K562 (cell line): ENCODE measurements around the gene FRMPD2. TPM values are rescaled to one million over a fixed set of nuclear protein-coding genes. Genes with fewer than 3 reads are reported as not detected.

ENCODE experiments used
- ATAC-seq: fragments of 200-7000 bp; cut with Tn5 transposase; 3 replicates; pipeline ENCODE4 v1.9.1; 2020; ENCODE audit warnings: moderate library complexity
- BruUV-seq: library from RNA; stranded (reverse); fragments of 400-500 nt; replicated peaks from 2 replicates; lab custom pipeline; 2021; lab: Mats Ljungman, UMichigan
- CTCF ChIA-PET: fragments of 300-600 bp; formaldehyde crosslinking; extraction: SDS; loops from one replicate; lab custom pipeline; 2021; ENCODE audit warnings: low intra/inter-chr PET ratio; lab: Yijun Ruan, JAX
- POLR2A ChIA-PET: fragments of 300-600, 350-650 bp; sonication (Branson Sonifier 250); formaldehyde crosslinking; extraction: SDS; loops from one replicate; lab custom pipeline; 2021; ENCODE audit warnings: antibody characterized with exemption, inconsistent platforms; lab: Yijun Ruan, JAX
- DNase-seq, 4 experiments: peaks; one replicate each; pipeline versions ENCODE4 v3.0.0 to v3.0.0-alpha.2; 2011 to 2018; ENCODE audit warnings: low spot score in 3 of 4, mixed read lengths in 3 of 4; ENCODE audit errors: extremely low read depth in 1 of 4
- FAIRE-seq: peaks from 2 replicates; lab custom pipeline; 2011; peaks lifted over from hg19 to GRCh38; lab: Jason Lieb, UNC
- H2AFZ ChIP-seq: 2 replicates; pipeline ENCODE4 v1.6.0; 2011; ENCODE audit warnings: low read depth, low read length, control low read depth, inconsistent platforms
- H3K27ac ChIP-seq: fragments of 200-600 bp; 3 replicates; pipeline ENCODE4 v1.8.0; 2011; ENCODE audit warnings: low read depth, mild to moderate bottlenecking, control low read depth, inconsistent platforms, low read length, moderate library complexity, mixed read lengths; ENCODE audit errors: extremely low read depth
- H3K27me3 ChIP-seq, 2 experiments: fragments of 300-600 bp in 1 of 2; 2 replicates in 1 of 2; 3 replicates in 1 of 2; pipeline versions ENCODE4 v1.6.0 to v1.8.0; 2011; ENCODE audit warnings: inconsistent platforms in 2 of 2, low read length in 2 of 2, mild to moderate bottlenecking in 1 of 2, mixed read lengths in 1 of 2, moderate library complexity in 1 of 2; ENCODE audit not compliant: control insufficient read depth in 2 of 2, insufficient read depth in 2 of 2
- H3K36me3 ChIP-seq: fragments of 300-600 bp; 3 replicates; pipeline ENCODE4 v1.8.0; 2011; ENCODE audit warnings: mild to moderate bottlenecking, low read length, inconsistent platforms; ENCODE audit not compliant: control insufficient read depth, insufficient read depth
- H3K4me1 ChIP-seq, 2 experiments: fragments of 200-600 bp in 1 of 2; replicated peaks in 1 of 2; 2 replicates in 1 of 2; 3 replicates in 1 of 2; pipeline versions ENCODE4 v1.5.1 to v1.8.0; 2011; ENCODE audit warnings: inconsistent platforms in 2 of 2, low read length in 2 of 2, mild to moderate bottlenecking in 1 of 2, mixed read lengths in 1 of 2, moderate library complexity in 1 of 2; ENCODE audit not compliant: control insufficient read depth in 2 of 2, insufficient read depth in 2 of 2
- H3K4me2 ChIP-seq: 2 replicates; pipeline ENCODE4 v1.6.1; 2011; ENCODE audit warnings: low read length, control low read depth, inconsistent platforms, mixed read lengths; ENCODE audit not compliant: insufficient read depth
- H3K4me3 ChIP-seq: fragments of 200-600 bp; sonication (generic), shearing (Covaris generic); 2 replicates; pipeline ENCODE4 v1.5.1; 2016; ENCODE audit warnings: control low read depth, inconsistent platforms
- H3K79me2 ChIP-seq: fragments of 200-600 bp; 3 replicates; pipeline ENCODE4 v1.8.0; 2011; ENCODE audit warnings: low read length, inconsistent platforms; ENCODE audit not compliant: control insufficient read depth, insufficient read depth
- H3K9ac ChIP-seq, 2 experiments: 2 replicates each; pipeline versions ENCODE4 v1.6.0 to v1.6.1; 2011; ENCODE audit warnings: low read depth in 2 of 2, low read length in 2 of 2, control low read depth in 1 of 2, inconsistent platforms in 1 of 2, mild to moderate bottlenecking in 1 of 2, mixed read lengths in 1 of 2; ENCODE audit not compliant: insufficient read depth in 1 of 2
- H3K9me1 ChIP-seq: one replicate; pipeline ENCODE4 v1.6.0; 2011; ENCODE audit warnings: inconsistent platforms, mild to moderate bottlenecking, low read length, moderate library complexity; ENCODE audit not compliant: control insufficient read depth, insufficient read depth
- H3K9me3 ChIP-seq: replicated peaks from 2 replicates; pipeline ENCODE4 v1.5.1; 2011; ENCODE audit warnings: low read depth, low read length, inconsistent platforms; ENCODE audit not compliant: control insufficient read depth, insufficient read depth
- H4K20me1 ChIP-seq: replicated peaks from 2 replicates; pipeline ENCODE4 v1.6.1; 2011; ENCODE audit warnings: low read length, inconsistent platforms, mixed read lengths; ENCODE audit not compliant: control insufficient read depth, insufficient read depth
- BACH1 ChIP-seq: fragments of 200-800 bp; sonication (Bioruptor generic); IDR thresholded peaks from 2 replicates; pipeline ENCODE4 v1.6.1; 2016; ENCODE audit warnings: missing genetic modification characterization, missing compliant biosample characterization
- BRF1 ChIP-seq: IDR thresholded peaks from 3 replicates; pipeline ENCODE4 v1.6.1; 2011; ENCODE audit warnings: borderline replicate concordance, mild to moderate bottlenecking; ENCODE audit not compliant: insufficient read length; ENCODE audit errors: extremely low read depth
- CREB5 ChIP-seq: fragments of 250-450 bp; sonication (Bioruptor Pico); IDR thresholded peaks from 2 replicates; pipeline ENCODE4 v1.5.0; 2020; ENCODE audit warnings: mild to moderate bottlenecking
- LEF1 ChIP-seq: fragments of 450-650 bp; IDR thresholded peaks from 2 replicates; pipeline ENCODE4 v1.6.1; 2016; ENCODE audit warnings: mild to moderate bottlenecking
- NELFE ChIP-seq: IDR thresholded peaks from 2 replicates; pipeline ENCODE4 v1.6.1; 2011; ENCODE audit warnings: mild to moderate bottlenecking; ENCODE audit not compliant: insufficient read depth, insufficient read length
- NFIC ChIP-seq: fragments of 450-650 bp; IDR thresholded peaks from 2 replicates; pipeline ENCODE4 v1.6.1; 2017; ENCODE audit warnings: mild to moderate bottlenecking, inconsistent platforms
- UBTF ChIP-seq, 2 experiments: IDR thresholded peaks; 2 replicates each; pipeline ENCODE4 v1.6.1; 2012; ENCODE audit warnings: improper control_type of control experiment in 2 of 2, low read depth in 2 of 2, low read length in 2 of 2, borderline replicate concordance in 1 of 2
- XRCC3 ChIP-seq: fragments of 450-650 bp; IDR thresholded peaks from 2 replicates; pipeline ENCODE4 v1.6.1; 2017; ENCODE audit warnings: mild to moderate bottlenecking, moderate library complexity
- ZNF24 ChIP-seq: fragments of 450-650 bp; IDR thresholded peaks from 2 replicates; pipeline ENCODE4 v1.6.1; 2016
- WGBS: fragments of 100-300 bp; shearing (Covaris generic); methylation state at CpG from one replicate; pipeline ENCODE4 v1.1.6; 2016; ENCODE audit warnings: low coverage, mixed read lengths; ENCODE audit not compliant: insufficient coverage; ENCODE audit errors: missing lambda C conversion rate; 5-methylcytosine and 5-hydroxymethylcytosine counted together
- in situ Hi-C: fragments of 300-500 bp; cut with MboI; formaldehyde crosslinking; loops from 4 replicates; pipeline ENCODE4 v1.15.0; 2018; ENCODE audit warnings: inconsistent platforms, mixed read lengths
- intact Hi-C: fragments of 100-400 bp; cut with micrococcal nuclease; formaldehyde crosslinking; loops from 2 replicates; pipeline ENCODE4 v1.14.2; 2022
- polyA plus RNA-seq, 8 experiments: library from polyadenylated mRNA; depleted of rRNA in 4 of 8; stranded (reverse) in 5 of 8; unstranded in 3 of 8; fragments of >200 nt; fragmentation: Nextera tagmentation in 2 of 8; fragmentation: Illumina TruSeq in 1 of 8; extraction: Ambion mirVana in 2 of 8; extraction: Trizol in 1 of 8; gene quantifications; 2 replicates each; pipeline versions ENCODE4 v1.2.1 to v1.2.3, GENCODE V29; 2011 to 2014; ENCODE audit warnings: inconsistent platforms in 1 of 8, missing spikeins in 1 of 8
- total RNA-seq, 7 experiments: library from RNA; depleted of rRNA in 6 of 7; stranded (reverse); fragments of >200 nt in 6 of 7; fragmentation: Illumina TruSeq in 2 of 7; extraction: Trizol in 2 of 7; gene quantifications; 2 replicates each; pipeline versions ENCODE4 v1.2.1 to v1.2.3, GENCODE V29; 2011 to 2021; ENCODE audit warnings: low replicate concordance in 1 of 7
- TF ChIP-seq, protein P1 (sequence below): fragments of 250-450 bp; sonication (Bioruptor Pico); IDR thresholded peaks from 2 replicates; pipeline ENCODE4 v1.8.0; 2021; ENCODE audit warnings: borderline replicate concordance, mild to moderate bottlenecking, moderate library complexity; ENCODE audit not compliant: poor library complexity, severe bottlenecking

The FRMPD2 gene
- total and polyA plus RNA-seq, 9 of the 15 experiments (the other 6 are each of a cell fraction or from before 2014, with no cell fraction given) = 0.12 to 0.95 (median 0.33) TPM

DNA sequence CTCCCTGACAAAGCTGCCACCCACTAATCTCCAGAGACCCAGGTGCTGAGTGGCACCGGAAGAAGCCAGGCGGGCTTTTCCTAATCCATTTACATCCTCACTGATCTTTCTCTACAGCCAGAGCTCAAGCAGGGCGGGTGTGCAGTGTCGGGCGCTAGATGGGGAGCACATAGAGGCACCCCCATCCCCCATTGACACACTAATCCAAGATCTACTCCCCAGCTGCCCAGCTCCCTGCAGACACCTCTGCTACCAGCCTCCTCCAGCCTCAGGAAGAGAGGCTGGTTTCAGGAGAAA is 22.2 kb downstream of the FRMPD2 start:
- H4K20me1 ChIP-seq = no peaks in the 10 kb centered on the region
- H3K27ac ChIP-seq = no peak overlapping the region
- H3K36me3 ChIP-seq = no peaks in the 10 kb centered on the region
- whole genome bisulfite sequencing = 0% methylated on average over 5 of the region's 5 CpGs
- H3K9me3 ChIP-seq = no peaks in the 10 kb centered on the region
- no peak for DNase-seq
- 0 out of 5 replicates have a peak, but pooled peaks cover 0 to 3% of the 10 kb centered on the region in 2 experiments for H3K4me1 ChIP-seq
- H3K9me1 ChIP-seq = no peaks in the 10 kb centered on the region
- H3K27me3 ChIP-seq = peaks cover 17 to 55% of the 10 kb centered on the region in 2 experiments
- TF ChIP-seq LEF1 (no peak), NELFE (no peak), CREB5 (CRISPR knock-in tag) (no peak), NFIC (no peak), UBTF (IDR thresholded peaks at IDR 0.05; ENCODE audit: borderline replicate concordance in 1 of 2, low read depth in 2 of 2, low read length in 2 of 2) (no peak), XRCC3 (no peak), BRF1 (no peak), ZNF24 (no peak), BACH1 (tag) (no peak)
- TF ChIP-seq, protein P1, sequence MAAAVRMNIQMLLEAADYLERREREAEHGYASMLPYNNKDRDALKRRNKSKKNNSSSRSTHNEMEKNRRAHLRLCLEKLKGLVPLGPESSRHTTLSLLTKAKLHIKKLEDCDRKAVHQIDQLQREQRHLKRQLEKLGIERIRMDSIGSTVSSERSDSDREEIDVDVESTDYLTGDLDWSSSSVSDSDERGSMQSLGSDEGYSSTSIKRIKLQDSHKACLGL (CRISPR knock-in tag) = no peak
- no peak overlapping the region for H2AFZ ChIP-seq
- H3K4me3 ChIP-seq = no peak overlapping the region
- ChIA-PET CTCF (no interaction called here), POLR2A (interaction anchor here (0.6 kb wide), 2 partner anchors 10 to 174 kb away, joined by 3 read pairs; no protein-coding TSS in a partner anchor)
- no peak overlapping the region for H3K9ac ChIP-seq
- no peak for ATAC-seq
- intact Hi-C loops (no loop called here), in situ Hi-C loops (no loop called here)
- H3K4me2 ChIP-seq = no peak overlapping the region
- FAIRE-seq = no peak
- BruUV-seq = no TSS peak
- H3K79me2 ChIP-seq = no peaks in the 10 kb centered on the region
